Upper lobe of right lung (tissue), 1 donor: ENCODE measurements around the gene CYTH4. TPM values are rescaled to one million over a fixed set of nuclear protein-coding genes. Genes with fewer than 3 reads are reported as not detected.

ENCODE experiments used
- ATAC-seq: fragments of 200-7000 bp; cut with Tn5 transposase; one replicate; pipeline ENCODE4 v1.9.1; 2020; ENCODE audit warnings: mild to moderate bottlenecking, moderate library complexity
- DNase-seq: peaks from one replicate; pipeline ENCODE4 v3.0.0-alpha.2; 2020
- H3K27ac ChIP-seq: fragments of 200-600 bp; one replicate; pipeline ENCODE4 v1.8.0; 2022
- H3K27me3 ChIP-seq: fragments of 200-600 bp; one replicate; pipeline ENCODE4 v1.8.0; 2022; ENCODE audit warnings: mild to moderate bottlenecking
- H3K36me3 ChIP-seq: fragments of 200-600 bp; one replicate; pipeline ENCODE4 v1.8.0; 2022
- H3K4me1 ChIP-seq: fragments of 200-600 bp; one replicate; pipeline ENCODE4 v1.8.0; 2022
- H3K4me3 ChIP-seq: fragments of 200-600 bp; one replicate; pipeline ENCODE4 v1.8.0; 2022; ENCODE audit warnings: mild to moderate bottlenecking
- H3K9me3 ChIP-seq: fragments of 200-600 bp; one replicate; pipeline ENCODE4 v1.8.0; 2022
- CTCF ChIP-seq: fragments of 200-600 bp; IDR thresholded peaks from one replicate; pipeline ENCODE4 v1.8.0; 2022; ENCODE audit warnings: antibody characterized with exemption
- intact Hi-C: fragments of 100-400 bp; cut with DNase I; formaldehyde crosslinking; loops from one replicate; pipeline ENCODE4 v1.11.0; 2022
- total RNA-seq: library from RNA; stranded (reverse); fragmentation: NEBNext Ultra II Directional; extraction: Animal tissue kit (Norgen Biotek cat#: 25700); gene quantifications from one replicate; pipeline ENCODE4 v1.2.1, GENCODE V29; 2021
- donor health status: DM: no; HTN: yes; CAD: no; lungs with severe emphysema.

The CYTH4 gene
- total RNA-seq, 1 donor from 2014 or later = 37.9 TPM

- peak overlapping the region; percentile 30 for H3K27ac ChIP-seq
- ATAC-seq = no peak
- H3K9me3 ChIP-seq = no peaks in the 10 kb centered on the region
- intact Hi-C loops = no loop called here
- H3K36me3 ChIP-seq = peaks cover 10% of the 10 kb centered on the region
- no peaks in the 10 kb centered on the region for H3K27me3 ChIP-seq
- H3K4me3 ChIP-seq = no peak overlapping the region
- no peak for TF ChIP-seq CTCF
- no peak for DNase-seq
- H3K4me1 ChIP-seq = peaks cover 23% of the 10 kb centered on the region
Observed at GRCh38 chr22:37299969-37300509, 17.7 kb downstream of the CYTH4 start.

GRCh38 chr22:37300551-37301017, 18.3 kb downstream of the CYTH4 start:
- no peak for TF ChIP-seq CTCF
- H3K27ac ChIP-seq = peak overlapping the region; percentile 30
- intact Hi-C loops = no loop called here
- H3K4me1 ChIP-seq = peaks cover 23% of the 10 kb centered on the region
- ATAC-seq (peak; percentile 59), DNase-seq (no peak)
- no peaks in the 10 kb centered on the region for H3K27me3 ChIP-seq
- H3K36me3 ChIP-seq = peaks cover 10% of the 10 kb centered on the region
- H3K4me3 ChIP-seq = no peak overlapping the region
- no peaks in the 10 kb centered on the region for H3K9me3 ChIP-seq

GRCh38 chr22:37301144-37301830, 19.0 kb downstream of the CYTH4 start:
- intact Hi-C loops = no loop called here
- no peak for DNase-seq
- peak overlapping the region; percentile 30 for H3K27ac ChIP-seq
- H3K9me3 ChIP-seq = no peaks in the 10 kb centered on the region
- H3K27me3 ChIP-seq = no peaks in the 10 kb centered on the region
- peaks cover 27% of the 10 kb centered on the region for H3K4me1 ChIP-seq
- no peak overlapping the region for H3K4me3 ChIP-seq
- peaks cover 10% of the 10 kb centered on the region for H3K36me3 ChIP-seq
- no peak for ATAC-seq
- TF ChIP-seq CTCF = no peak

- Histone ChIP-seq H3K9me3 (no peaks in the 10 kb centered on the region), H3K27ac (no peak overlapping the region), H3K36me3 (no peaks in the 10 kb centered on the region), H3K27me3 (no peaks in the 10 kb centered on the region), H3K4me1 (peaks cover 40% of the 10 kb centered on the region), H3K4me3 (no peak overlapping the region)
- TF ChIP-seq CTCF = no peak
- ATAC-seq (no peak), DNase-seq (no peak)
- intact Hi-C loops = no loop called here
Observed at GRCh38 chr22:37302674-37303555, 20.6 kb downstream of the CYTH4 start.

GRCh38 chr22:37303821-37304274, 21.5 kb downstream of the CYTH4 start:
- intact Hi-C loops = no loop called here
- Histone ChIP-seq H3K36me3 (no peaks in the 10 kb centered on the region), H3K27me3 (no peaks in the 10 kb centered on the region), H3K27ac (peak overlapping the region; percentile 19), H3K4me1 (peaks cover 47% of the 10 kb centered on the region), H3K9me3 (no peaks in the 10 kb centered on the region), H3K4me3 (no peak overlapping the region)
- TF ChIP-seq CTCF = no peak
- ATAC-seq (peak; percentile 79), DNase-seq (peak; percentile 83)
